NCI-H748 (cell line): Measurements from ENCODE around the gene RPRML.
"Not testable (repeated sequence)": the region's sequence is repeated elsewhere in the genome, so short reads cannot be mapped to it uniquely, and the experiment has no call there.

ENCODE experiments used
- DNase-seq: peaks from one replicate; lab custom pipeline; 2025; ENCODE audit not compliant: unreplicated experiment; lab: John Stamatoyannopoulos, UW

RPRML gene

GRCh38 chr17:46979147-46979863 is at the start of gene RPRML:
Gene RPRML (minus strand): TSS chr17:46979253. CDS start chr17:46979007, 246 bp downstream.
- DNase-seq, result peak; percentile 74

GRCh38 chr17:47016966-47017365 is 37.9 kb upstream of the RPRML start:
- not testable (repeated sequence) for DNase-seq

GRCh38 chr17:47013341-47013740 is 34.3 kb upstream of the RPRML start:
- DNase-seq, result no peak

GRCh38 chr17:47012457-47012856 is 33.4 kb upstream of the RPRML start:
- DNase-seq, result no peak

- no peak for DNase-seq
Measured at GRCh38 chr17:47009759-47010594, 30.9 kb upstream of the RPRML start.

GRCh38 chr17:47004906-47005305 is 25.9 kb upstream of the RPRML start:
- no peak for DNase-seq

- DNase-seq, result not testable (repeated sequence)
Measured at GRCh38 chr17:47003864-47004263, 24.8 kb upstream of the RPRML start.

- no peak for DNase-seq
Measured at GRCh38 chr17:46995841-46996571, 17.0 kb upstream of the RPRML start.

GRCh38 chr17:46994993-46995392 is 15.9 kb upstream of the RPRML start:
- no peak for DNase-seq

- DNase-seq, result no peak
Measured at GRCh38 chr17:46991617-46992016, 12.6 kb upstream of the RPRML start.

- no peak for DNase-seq
Measured at GRCh38 chr17:46989637-46990431, 10.8 kb upstream of the RPRML start.

GRCh38 chr17:46987927-46988326 is 8.9 kb upstream of the RPRML start:
- not testable (repeated sequence) for DNase-seq

GRCh38 chr17:46986366-46986765 is 7.3 kb upstream of the RPRML start:
- DNase-seq, result no peak

- DNase-seq, result peak; percentile 29
Measured at GRCh38 chr17:46984892-46985291, 5.8 kb upstream of the RPRML start.

- DNase-seq, result no peak
Measured at GRCh38 chr17:46984341-46984740, 5.3 kb upstream of the RPRML start.

GRCh38 chr17:46983782-46984181 is 4.7 kb upstream of the RPRML start:
- DNase-seq, result no peak

- DNase-seq, result no peak
Measured at GRCh38 chr17:46982577-46982976, 3.5 kb upstream of the RPRML start.

GRCh38 chr17:46978489-46979146 is 435 bp downstream of the RPRML start:
- DNase-seq, result peak; percentile 53

- DNase-seq, result no peak
Measured at GRCh38 chr17:46977750-46978488, 1.1 kb downstream of the RPRML start.

GRCh38 chr17:46977348-46977747 is 1.7 kb downstream of the RPRML start:
- DNase-seq, result peak; percentile 85
